Left lung (tissue), 10 donors: Measurements from ENCODE around the gene KLF13. TPM values are rescaled to one million over a fixed set of nuclear protein-coding genes. Genes with fewer than 3 reads are reported as not detected.

ENCODE experiments used
- ATAC-seq: fragments of 200-7000 bp; cut with Tn5 transposase; one replicate; pipeline ENCODE4 v1.9.1; 2020; ENCODE audit warnings: moderate library complexity
- DNase-seq, 4 donors: peaks; one replicate each; pipeline ENCODE4 v3.0.0-alpha.2; 2013 to 2020
- H3K27ac ChIP-seq, 2 donors: fragments of 200-600 bp; sonication (generic) in 1 of 2; one replicate each; pipeline versions ENCODE4 v1.5.0 to v1.8.0; 2020 to 2021
- H3K27me3 ChIP-seq, 2 donors: fragments of 200-600 bp; sonication (generic) in 1 of 2; one replicate each; pipeline versions ENCODE4 v1.5.0 to v1.8.0; 2020 to 2021
- H3K36me3 ChIP-seq, 2 donors: fragments of 200-600 bp; sonication (generic) in 1 of 2; one replicate each; pipeline versions ENCODE4 v1.5.0 to v1.8.0; 2020 to 2021
- H3K4me1 ChIP-seq, 2 donors: fragments of 200-600 bp; one replicate each; pipeline ENCODE4 v1.8.0; 2021
- H3K4me3 ChIP-seq, 2 donors: fragments of 200-600 bp; sonication (generic) in 1 of 2; one replicate each; pipeline versions ENCODE4 v1.5.0 to v1.8.0; 2020 to 2021; ENCODE audit warnings: mild to moderate bottlenecking in 1 of 2
- H3K9me3 ChIP-seq, 2 donors: fragments of 200-600 bp; sonication (generic) in 1 of 2; one replicate each; pipeline versions ENCODE4 v1.5.0 to v1.8.0; 2020 to 2021
- intact Hi-C, 2 donors: fragments of 100-400 bp; cut with DNase I; formaldehyde crosslinking; loops; one replicate each; pipeline versions ENCODE4 v1.11.2 to v1.14.2; 2022
- polyA plus RNA-seq, 6 donors: library from polyadenylated mRNA; unstranded; fragments of 120-200 nt; gene quantifications; one replicate each; pipeline ENCODE4 v1.2.1, GENCODE V29; 2013; ENCODE audit not compliant: insufficient read length in 6 of 6
- total RNA-seq, 2 donors: library from RNA; stranded (reverse); fragmentation: NEBNext Ultra II Directional; extraction: Animal tissue kit (Norgen Biotek cat#: 25700); gene quantifications; one replicate each; pipeline ENCODE4 v1.2.1, GENCODE V29; 2021
- TF ChIP-seq, protein P1 (sequence below), 2 donors: fragments of 200-600 bp; sonication (generic) in 1 of 2; IDR thresholded peaks; one replicate each; pipeline versions ENCODE4 v1.5.0 to v1.8.0; 2021; ENCODE audit warnings: antibody characterized with exemption in 2 of 2
- donor health status: DM: no; HTN: yes; CAD: no.
- donor health status: DM: no; HTN: no; CAD: no.

Gene KLF13
- total and polyA plus RNA-seq, 8 donors, result 44.7 to 116 (median 61.4) TPM

DNA sequence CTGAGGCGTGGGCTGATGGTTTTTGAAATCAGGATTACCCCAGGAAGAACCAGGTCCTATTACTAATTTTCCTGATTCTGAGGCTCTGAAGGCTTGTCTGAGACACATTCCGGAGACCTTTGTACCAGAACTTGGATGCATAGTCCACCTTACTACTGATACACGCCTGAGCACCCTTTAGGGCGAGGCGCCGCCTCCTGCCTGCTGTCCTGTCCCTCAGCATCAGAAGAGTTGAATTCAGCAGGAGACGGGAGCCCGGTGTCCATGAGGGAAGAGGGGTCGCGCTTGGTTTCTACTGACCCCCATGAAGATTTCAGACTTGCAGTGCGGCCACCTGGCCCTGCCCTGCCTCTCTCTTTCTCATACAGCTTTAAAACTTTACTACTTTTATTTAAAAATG lies 49.9 kb downstream of the KLF13 start:
- peaks cover 17 to 67% of the 10 kb centered on the region in 2 donors for H3K4me1 ChIP-seq
- DNase-seq (no peak), ATAC-seq (no peak)
- TF ChIP-seq, protein P1, sequence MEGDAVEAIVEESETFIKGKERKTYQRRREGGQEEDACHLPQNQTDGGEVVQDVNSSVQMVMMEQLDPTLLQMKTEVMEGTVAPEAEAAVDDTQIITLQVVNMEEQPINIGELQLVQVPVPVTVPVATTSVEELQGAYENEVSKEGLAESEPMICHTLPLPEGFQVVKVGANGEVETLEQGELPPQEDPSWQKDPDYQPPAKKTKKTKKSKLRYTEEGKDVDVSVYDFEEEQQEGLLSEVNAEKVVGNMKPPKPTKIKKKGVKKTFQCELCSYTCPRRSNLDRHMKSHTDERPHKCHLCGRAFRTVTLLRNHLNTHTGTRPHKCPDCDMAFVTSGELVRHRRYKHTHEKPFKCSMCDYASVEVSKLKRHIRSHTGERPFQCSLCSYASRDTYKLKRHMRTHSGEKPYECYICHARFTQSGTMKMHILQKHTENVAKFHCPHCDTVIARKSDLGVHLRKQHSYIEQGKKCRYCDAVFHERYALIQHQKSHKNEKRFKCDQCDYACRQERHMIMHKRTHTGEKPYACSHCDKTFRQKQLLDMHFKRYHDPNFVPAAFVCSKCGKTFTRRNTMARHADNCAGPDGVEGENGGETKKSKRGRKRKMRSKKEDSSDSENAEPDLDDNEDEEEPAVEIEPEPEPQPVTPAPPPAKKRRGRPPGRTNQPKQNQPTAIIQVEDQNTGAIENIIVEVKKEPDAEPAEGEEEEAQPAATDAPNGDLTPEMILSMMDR (IDR thresholded peaks at IDR 0.05), result no peak
- no peaks in the 10 kb centered on the region for H3K9me3 ChIP-seq
- no peak overlapping the region for H3K4me3 ChIP-seq
- intact Hi-C loops, result no loop called here
- H3K27me3 ChIP-seq, result no peaks in the 10 kb centered on the region
- H3K27ac ChIP-seq, result peak overlapping the region; percentile 7 to 60
- peaks cover 0 to 95% of the 10 kb centered on the region in 2 donors for H3K36me3 ChIP-seq

DNA sequence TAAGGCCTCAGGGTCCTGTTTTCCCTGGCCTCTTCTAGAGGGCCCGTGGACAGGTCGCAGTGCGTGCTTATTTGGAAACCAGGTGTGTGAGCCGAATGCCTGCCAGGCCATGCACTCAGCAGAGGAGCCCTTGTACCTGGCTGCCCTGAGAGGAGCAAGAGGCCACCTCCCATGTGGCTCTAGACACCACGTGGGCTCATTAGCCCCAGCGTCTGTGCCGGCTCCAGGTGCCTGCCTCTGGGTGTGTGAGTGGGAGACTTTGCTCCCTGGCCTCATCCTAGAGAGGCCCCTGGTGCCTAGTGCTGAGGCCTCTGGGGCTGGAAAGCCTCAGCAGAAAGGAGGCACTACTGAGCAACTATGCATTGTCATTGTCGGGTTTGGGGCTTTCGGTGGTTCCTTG lies 50.4 kb downstream of the KLF13 start:
- Histone ChIP-seq H3K4me3 (no peak overlapping the region), H3K4me1 (peaks cover 17 to 61% of the 10 kb centered on the region in 2 donors), H3K27me3 (no peaks in the 10 kb centered on the region), H3K9me3 (no peaks in the 10 kb centered on the region), H3K27ac (peak overlapping the region in 1 of 2 donors; percentile 60), H3K36me3 (peaks cover 0 to 96% of the 10 kb centered on the region in 2 donors)
- intact Hi-C loops, result no loop called here
- TF ChIP-seq, protein P1 (IDR thresholded peaks at IDR 0.05), result no peak
- DNase-seq (peak in 1 of 4 donors; percentile 70), ATAC-seq (peak; percentile 89)

- Histone ChIP-seq H3K36me3 (peaks cover 0 to 85% of the 10 kb centered on the region in 2 donors), H3K4me3 (no peak overlapping the region), H3K27ac (no peak overlapping the region), H3K27me3 (no peaks in the 10 kb centered on the region), H3K9me3 (no peaks in the 10 kb centered on the region), H3K4me1 (peaks cover 8 to 47% of the 10 kb centered on the region in 2 donors)
- DNase-seq (no peak), ATAC-seq (no peak)
- TF ChIP-seq, protein P1 (IDR thresholded peaks at IDR 0.05), result no peak
- intact Hi-C loops, result no loop called here
These were observed 51.8 kb downstream of the KLF13 start for GRCh38 chr15:31378363-31378903.

- H3K4me3 ChIP-seq, result no peak overlapping the region
- TF ChIP-seq, protein P1 (IDR thresholded peaks at IDR 0.05), result no peak
- no peaks in the 10 kb centered on the region for H3K27me3 ChIP-seq
- ATAC-seq, result no peak
- intact Hi-C loops, result no loop called here
- H3K27ac ChIP-seq, result no peak overlapping the region
- peaks cover 0 to 79% of the 10 kb centered on the region in 2 donors for H3K36me3 ChIP-seq
- H3K4me1 ChIP-seq, result peaks cover 8 to 42% of the 10 kb centered on the region in 2 donors
- H3K9me3 ChIP-seq, result no peaks in the 10 kb centered on the region
- no peak for DNase-seq
These were observed 52.4 kb downstream of the KLF13 start for GRCh38 chr15:31379042-31379441.

DNA sequence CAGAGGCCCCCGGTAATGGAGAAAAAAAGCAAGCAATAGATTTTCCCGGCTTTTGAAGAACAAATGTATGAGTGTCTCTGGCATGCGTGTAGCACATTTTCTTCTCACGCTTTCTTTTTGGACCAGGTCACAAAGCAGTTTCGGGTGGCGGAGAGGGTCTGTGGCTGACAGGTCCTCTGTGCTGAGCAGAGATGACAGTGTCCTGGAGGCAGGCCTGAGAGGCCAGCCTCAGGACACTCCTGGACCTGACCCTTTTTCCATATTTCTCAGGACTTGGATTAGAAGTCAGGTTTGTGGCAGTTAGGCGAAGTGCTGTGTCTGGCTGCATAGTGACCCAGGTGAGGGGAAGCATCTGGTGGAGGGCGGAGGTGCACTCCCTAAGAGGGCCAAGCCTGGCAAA lies 52.9 kb downstream of the KLF13 start:
- no peak overlapping the region for H3K4me3 ChIP-seq
- ATAC-seq (no peak), DNase-seq (no peak)
- no peaks in the 10 kb centered on the region for H3K27me3 ChIP-seq
- peaks cover 0 to 73% of the 10 kb centered on the region in 2 donors for H3K36me3 ChIP-seq
- peaks cover 8 to 37% of the 10 kb centered on the region in 2 donors for H3K4me1 ChIP-seq
- no peak overlapping the region for H3K27ac ChIP-seq
- intact Hi-C loops, result no loop called here
- H3K9me3 ChIP-seq, result no peaks in the 10 kb centered on the region
- TF ChIP-seq, protein P1 (IDR thresholded peaks at IDR 0.05), result no peak
